H9 (cell line): ENCODE measurements around the gene PTPRN2. TPM values are rescaled to one million over a fixed set of nuclear protein-coding genes. Genes with fewer than 3 reads are reported as not detected.

ENCODE experiments used
- DNase-seq: peaks from one replicate; pipeline ENCODE4 v3.0.0-alpha.2; 2017
- H2AFZ ChIP-seq: one replicate; pipeline ENCODE4 v1.6.1; 2013; ENCODE audit warnings: mild to moderate bottlenecking, low read length, control low read depth, moderate library complexity
- H2AK5ac ChIP-seq: 2 replicates; pipeline ENCODE4 v1.6.1; 2013; ENCODE audit warnings: low read length, control low read depth, mixed read lengths; ENCODE audit not compliant: insufficient read length
- H2BK120ac ChIP-seq: one replicate; pipeline ENCODE4 v1.6.1; 2013; ENCODE audit warnings: low read depth, mild to moderate bottlenecking, low read length, control low read depth, inconsistent platforms; ENCODE audit not compliant: poor library complexity, severe bottlenecking
- H2BK12ac ChIP-seq: 2 replicates; pipeline ENCODE4 v1.6.1; 2013; ENCODE audit warnings: low read length, control low read depth, mixed read lengths, low read depth; ENCODE audit not compliant: insufficient read length
- H2BK15ac ChIP-seq: 2 replicates; pipeline ENCODE4 v1.6.1; 2013; ENCODE audit warnings: low read depth, low read length, control low read depth
- H2BK20ac ChIP-seq: one replicate; pipeline ENCODE4 v1.6.1; 2013; ENCODE audit warnings: low read depth, mild to moderate bottlenecking, low read length, control low read depth, inconsistent platforms; ENCODE audit not compliant: poor library complexity, severe bottlenecking
- H2BK5ac ChIP-seq: 2 replicates; pipeline ENCODE4 v1.6.1; 2013; ENCODE audit warnings: low read length, control low read depth, mixed read lengths; ENCODE audit not compliant: insufficient read length
- H3K14ac ChIP-seq: 2 replicates; pipeline ENCODE4 v1.6.1; 2013; ENCODE audit warnings: low read length, control low read depth; ENCODE audit not compliant: insufficient read depth
- H3K18ac ChIP-seq: 2 replicates; pipeline ENCODE4 v1.6.1; 2013; ENCODE audit warnings: low read depth, mild to moderate bottlenecking, mixed read lengths, low read length, control low read depth; ENCODE audit not compliant: insufficient read length
- H3K23ac ChIP-seq: 2 replicates; pipeline ENCODE4 v1.6.1; 2013; ENCODE audit warnings: low read length, control low read depth, mixed read lengths, low read depth; ENCODE audit not compliant: insufficient read length
- H3K23me2 ChIP-seq: 2 replicates; pipeline ENCODE4 v1.6.1; 2013; ENCODE audit warnings: low read depth, mild to moderate bottlenecking, mixed read lengths, low read length, control low read depth; ENCODE audit not compliant: insufficient read length, poor library complexity, severe bottlenecking
- H3K27ac ChIP-seq: 2 replicates; pipeline ENCODE4 v1.5.1; 2013; ENCODE audit warnings: low read length, control low read depth, mixed read lengths, low read depth; ENCODE audit not compliant: insufficient read length
- H3K27me3 ChIP-seq: 2 replicates; pipeline ENCODE4 v1.6.1; 2013; ENCODE audit warnings: low read length, control low read depth, inconsistent platforms; ENCODE audit not compliant: insufficient read depth
- H3K4ac ChIP-seq: 2 replicates; pipeline ENCODE4 v1.6.1; 2013; ENCODE audit warnings: low read depth, mild to moderate bottlenecking, control low read depth, inconsistent platforms, low read length, moderate library complexity
- H3K4me1 ChIP-seq: 2 replicates; pipeline ENCODE4 v1.6.1; 2013; ENCODE audit warnings: low read length, control low read depth, inconsistent platforms; ENCODE audit not compliant: insufficient read depth
- H3K4me2 ChIP-seq: 2 replicates; pipeline ENCODE4 v1.6.1; 2013; ENCODE audit warnings: low read length, control low read depth, mixed read lengths; ENCODE audit not compliant: insufficient read length, insufficient read depth
- H3K56ac ChIP-seq: 2 replicates; pipeline ENCODE4 v1.6.1; 2013; ENCODE audit warnings: low read depth, mild to moderate bottlenecking, mixed read lengths, low read length, control low read depth; ENCODE audit not compliant: insufficient read length
- H3K79me1 ChIP-seq: 2 replicates; pipeline ENCODE4 v1.6.1; 2013; ENCODE audit warnings: low read depth, mild to moderate bottlenecking, moderate library complexity, low read length, control low read depth, inconsistent platforms; ENCODE audit not compliant: insufficient read depth, poor library complexity, severe bottlenecking
- H3K79me2 ChIP-seq: 2 replicates; pipeline ENCODE4 v1.6.1; 2013; ENCODE audit warnings: low read length, control low read depth, inconsistent platforms; ENCODE audit not compliant: insufficient read depth
- H3K9ac ChIP-seq: 2 replicates; pipeline ENCODE4 v1.6.1; 2013; ENCODE audit warnings: low read length, control low read depth, mixed read lengths; ENCODE audit not compliant: insufficient read length; ENCODE audit errors: extremely low read depth
- H3K9me3 ChIP-seq: one replicate; pipeline ENCODE4 v1.6.1; 2013; ENCODE audit warnings: low read depth, low read length, inconsistent platforms; ENCODE audit not compliant: control insufficient read depth
- H3T11ph ChIP-seq: one replicate; pipeline ENCODE4 v1.6.1; 2013; ENCODE audit warnings: mild to moderate bottlenecking, low read length, control low read depth, inconsistent platforms
- H4K20me1 ChIP-seq: one replicate; pipeline ENCODE4 v1.6.1; 2013; ENCODE audit not compliant: control insufficient read depth, insufficient read length, insufficient read depth
- H4K5ac ChIP-seq: 2 replicates; pipeline ENCODE4 v1.6.1; 2013; ENCODE audit warnings: low read depth, mild to moderate bottlenecking, mixed read lengths, low read length, control low read depth; ENCODE audit not compliant: insufficient read length
- H4K8ac ChIP-seq: replicated peaks from 2 replicates; pipeline ENCODE4 v1.6.1; 2013; ENCODE audit warnings: low read length, control low read depth, mixed read lengths, low read depth; ENCODE audit not compliant: insufficient read length
- H4K91ac ChIP-seq: 2 replicates; pipeline ENCODE4 v1.6.1; 2013; ENCODE audit warnings: low read depth, mild to moderate bottlenecking, moderate library complexity, mixed read lengths, low read length, control low read depth; ENCODE audit not compliant: insufficient read length
- H3K27ac Mint-ChIP-seq, 3 experiments: 2 replicates in 2 of 3; 3 replicates in 1 of 3; pipeline ENCODE4 v1.8.0; 2020 to 2021; ENCODE audit warnings: mixed read lengths in 3 of 3, mild to moderate bottlenecking in 1 of 3, moderate library complexity in 1 of 3
- H3K27me3 Mint-ChIP-seq: 2 replicates; pipeline ENCODE4 v1.8.0; 2021; ENCODE audit warnings: low read depth, mild to moderate bottlenecking, moderate library complexity, mixed read lengths
- H3K36me3 Mint-ChIP-seq, 3 experiments: 2 replicates in 2 of 3; 3 replicates in 1 of 3; pipeline ENCODE4 v1.8.0; 2020 to 2021; ENCODE audit warnings: low read depth in 3 of 3, mixed read lengths in 3 of 3; ENCODE audit not compliant: insufficient read depth in 1 of 3
- H3K4me1 Mint-ChIP-seq, 2 experiments: 2 replicates each; pipeline ENCODE4 v1.8.0; 2020; ENCODE audit warnings: mixed read lengths in 2 of 2
- H3K4me3 Mint-ChIP-seq, 2 experiments: 2 replicates in 1 of 2; 3 replicates in 1 of 2; pipeline ENCODE4 v1.8.0; 2020 to 2021; ENCODE audit warnings: mild to moderate bottlenecking in 2 of 2, mixed read lengths in 2 of 2, moderate library complexity in 1 of 2
- H3K9me3 Mint-ChIP-seq, 2 experiments: 2 replicates in 1 of 2; 3 replicates in 1 of 2; pipeline ENCODE4 v1.8.0; 2020; ENCODE audit warnings: mild to moderate bottlenecking in 2 of 2, mixed read lengths in 2 of 2, moderate library complexity in 1 of 2
- WGBS: extraction: QIAGEN DNeasy Blood & Tissue Kit; methylation state at CpG from one replicate; pipeline ENCODE4 v1.1.7; 2013; ENCODE audit warnings: missing lambda C conversion rate, low lambda C conversion rate, mixed read lengths; ENCODE audit not compliant: insufficient read length; ENCODE audit errors: extremely low coverage; 5-methylcytosine and 5-hydroxymethylcytosine counted together
- total RNA-seq: library from RNA; stranded (reverse); gene quantifications from 2 replicates; pipeline ENCODE4 v1.2.1, GENCODE V29; 2021
- TF ChIP-seq, protein P1 (sequence below): fragments of 200-600 bp; sonication (generic); conservative IDR thresholded peaks from 3 replicates; pipeline ENCODE4 v1.8.0; 2021; ENCODE audit warnings: antibody characterized with exemption, mild to moderate bottlenecking

Gene PTPRN2
- total RNA-seq, 1 experiment from 2014 or later, result 5.2 TPM

- no CpG with 5 or more reads among the region's 9 CpGs for WGBS
- Mint-ChIP-seq H3K27ac (no peak overlapping the region), H3K9me3 (peaks cover 0 to 6% of the 10 kb centered on the region in 2 experiments; a peak in 2 of 5 replicates), H3K36me3 (peaks cover 0 to 8% (median 0%) of the 10 kb centered on the region in 3 experiments; a peak in 3 of 7 replicates), H3K4me1 (peaks cover 19 to 20% of the 10 kb centered on the region in 2 experiments), H3K4me3 (no peak overlapping the region), H3K27me3 (peaks cover 22% of the 10 kb centered on the region)
- Histone ChIP-seq H2BK120ac (no peak overlapping the region), H3K56ac (no peak overlapping the region), H4K91ac (no peak overlapping the region), H3K9ac (no peak overlapping the region), H3K4ac (no peak overlapping the region), H3K9me3 (no peaks in the 10 kb centered on the region), H4K8ac (no peak overlapping the region), H3K23ac (no peak overlapping the region), H3K18ac (no peak overlapping the region), H3K79me1 (no peaks in the 10 kb centered on the region), H2AK5ac (no peak overlapping the region), H3T11ph (no peak overlapping the region), H2BK20ac (no peak overlapping the region), H2BK5ac (no peak overlapping the region), H3K4me2 (no peak overlapping the region), H4K5ac (no peak overlapping the region), H3K27me3 (no peaks in the 10 kb centered on the region), H3K4me1 (peaks cover 8% of the 10 kb centered on the region), H4K20me1 (no peaks in the 10 kb centered on the region), H2BK15ac (no peak overlapping the region), H2BK12ac (no peak overlapping the region), H3K79me2 (no peaks in the 10 kb centered on the region), H3K14ac (no peak overlapping the region), H3K27ac (no peak overlapping the region), H2AFZ (no peak overlapping the region), H3K23me2 (no peaks in the 10 kb centered on the region)
- DNase-seq, result no peak
- TF ChIP-seq, protein P1, sequence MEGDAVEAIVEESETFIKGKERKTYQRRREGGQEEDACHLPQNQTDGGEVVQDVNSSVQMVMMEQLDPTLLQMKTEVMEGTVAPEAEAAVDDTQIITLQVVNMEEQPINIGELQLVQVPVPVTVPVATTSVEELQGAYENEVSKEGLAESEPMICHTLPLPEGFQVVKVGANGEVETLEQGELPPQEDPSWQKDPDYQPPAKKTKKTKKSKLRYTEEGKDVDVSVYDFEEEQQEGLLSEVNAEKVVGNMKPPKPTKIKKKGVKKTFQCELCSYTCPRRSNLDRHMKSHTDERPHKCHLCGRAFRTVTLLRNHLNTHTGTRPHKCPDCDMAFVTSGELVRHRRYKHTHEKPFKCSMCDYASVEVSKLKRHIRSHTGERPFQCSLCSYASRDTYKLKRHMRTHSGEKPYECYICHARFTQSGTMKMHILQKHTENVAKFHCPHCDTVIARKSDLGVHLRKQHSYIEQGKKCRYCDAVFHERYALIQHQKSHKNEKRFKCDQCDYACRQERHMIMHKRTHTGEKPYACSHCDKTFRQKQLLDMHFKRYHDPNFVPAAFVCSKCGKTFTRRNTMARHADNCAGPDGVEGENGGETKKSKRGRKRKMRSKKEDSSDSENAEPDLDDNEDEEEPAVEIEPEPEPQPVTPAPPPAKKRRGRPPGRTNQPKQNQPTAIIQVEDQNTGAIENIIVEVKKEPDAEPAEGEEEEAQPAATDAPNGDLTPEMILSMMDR, result no peak
Measured at GRCh38 chr7:158557441-158557755, 30.2 kb downstream of the PTPRN2 start.
